ENCODE data around the gene LCP2.
A peak's percentile ranks its signal among the peaks of the same experiment; 100 is the strongest.

LCP2 gene

GRCh38 chr5:170315154-170315553 lies 17.6 kb upstream of the LCP2 start:
- no peak for DNase-seq (ENCODE audit: low read depth)

- no peak for DNase-seq (ENCODE audit: low read depth)
These were observed 17.0 kb upstream of the LCP2 start for GRCh38 chr5:170314541-170315095.

DNA sequence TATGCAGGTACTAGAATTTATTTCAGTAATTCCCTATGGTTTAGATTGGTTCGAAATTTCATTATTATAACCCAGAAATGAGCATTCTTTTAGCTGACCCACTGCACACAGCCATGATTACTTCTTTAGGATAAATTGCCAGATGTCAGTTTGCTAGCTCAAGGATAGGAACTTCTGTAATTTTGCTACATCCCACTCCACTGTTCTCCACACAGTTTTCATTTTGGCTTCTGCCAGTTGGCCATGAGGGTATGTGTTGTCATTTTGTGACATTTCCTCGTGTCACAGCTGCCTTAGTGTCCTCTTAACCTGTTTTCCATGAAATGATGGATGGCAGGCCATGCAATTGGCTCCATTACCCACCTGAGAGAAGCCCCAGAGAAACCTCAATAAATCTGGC lies 16.2 kb upstream of the LCP2 start:
- no peak for DNase-seq (ENCODE audit: low read depth)

- no peak for DNase-seq (ENCODE audit: low read depth)
These were observed 15.8 kb upstream of the LCP2 start for GRCh38 chr5:170313344-170313743.

GRCh38 chr5:170312666-170313065 lies 15.1 kb upstream of the LCP2 start:
- no peak for DNase-seq (ENCODE audit: low read depth)

DNA sequence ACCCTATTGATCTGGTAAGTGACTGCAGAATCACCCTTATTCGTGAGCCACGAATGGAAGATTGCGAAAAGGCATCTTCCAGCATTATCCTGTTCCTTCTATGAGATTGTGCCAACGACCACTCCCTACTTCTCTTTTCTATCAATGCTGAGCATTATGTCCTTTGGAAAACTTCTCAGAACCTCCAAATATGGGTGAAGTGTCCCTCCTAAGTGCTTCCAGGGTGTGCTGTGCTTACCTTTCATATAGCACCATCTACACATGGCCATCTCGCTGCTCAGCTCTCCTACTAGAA lies 14.7 kb upstream of the LCP2 start:
- DNase-seq (ENCODE audit: low read depth): no peak

DNA sequence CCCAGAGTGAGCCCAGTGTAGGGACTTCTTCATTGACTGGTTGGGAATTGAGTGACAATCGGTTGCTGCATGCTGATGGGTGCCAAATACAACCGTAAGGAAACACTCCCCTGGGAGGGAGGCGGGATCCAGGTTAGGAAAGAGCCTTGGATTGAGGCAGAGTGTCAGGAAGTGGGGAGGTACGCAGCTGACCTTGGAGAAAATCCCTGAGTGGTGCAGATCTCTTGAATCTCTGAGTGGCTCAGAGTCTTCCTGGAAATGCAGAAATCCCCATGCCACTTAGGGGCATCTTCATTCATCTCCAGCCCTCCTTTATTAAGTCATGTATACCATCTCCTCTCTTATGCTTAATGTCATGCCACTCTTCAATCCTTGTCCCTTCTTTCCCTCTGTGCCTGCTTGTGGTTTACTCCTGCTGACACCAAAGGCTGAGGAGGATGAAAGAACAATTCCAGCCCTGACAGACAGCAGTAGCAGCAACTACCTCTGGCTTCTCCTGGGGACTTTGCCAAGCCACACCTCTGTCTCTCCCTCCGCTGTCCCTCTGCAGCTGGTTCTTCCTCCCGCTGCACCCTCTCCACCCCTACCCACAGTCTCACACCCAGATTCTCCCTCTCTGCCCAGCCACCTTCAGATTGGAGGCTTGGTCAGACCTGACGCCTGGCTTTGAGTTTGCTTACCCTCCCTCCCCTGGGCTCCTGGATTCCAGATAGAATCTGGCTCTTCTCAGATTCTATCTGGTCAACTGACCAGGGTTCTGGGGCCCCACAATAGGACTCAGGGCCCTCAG lies 14.1 kb upstream of the LCP2 start:
- DNase-seq (ENCODE audit: low read depth): no peak

GRCh38 chr5:170310256-170310926 lies 12.8 kb upstream of the LCP2 start:
- no peak for DNase-seq (ENCODE audit: low read depth)

DNA sequence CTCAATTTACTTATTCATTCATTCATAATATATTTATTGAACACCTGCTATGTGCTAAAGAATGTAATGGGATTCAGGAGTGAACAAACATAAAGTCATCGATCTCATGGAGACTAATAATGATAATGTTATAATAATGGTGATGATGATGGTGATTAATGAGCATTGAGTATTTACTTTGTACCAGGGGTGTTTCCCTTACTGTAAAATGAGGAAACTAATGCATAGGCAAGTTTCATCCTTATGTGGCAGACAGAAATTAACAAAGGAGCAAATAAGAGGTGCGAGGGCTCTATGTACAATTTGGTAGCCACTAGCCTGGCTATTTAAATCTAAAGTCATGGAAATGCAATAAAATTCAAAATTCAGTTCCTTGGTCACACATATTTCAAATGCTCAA lies 11.1 kb upstream of the LCP2 start:
- DNase-seq (ENCODE audit: low read depth): no peak

DNA sequence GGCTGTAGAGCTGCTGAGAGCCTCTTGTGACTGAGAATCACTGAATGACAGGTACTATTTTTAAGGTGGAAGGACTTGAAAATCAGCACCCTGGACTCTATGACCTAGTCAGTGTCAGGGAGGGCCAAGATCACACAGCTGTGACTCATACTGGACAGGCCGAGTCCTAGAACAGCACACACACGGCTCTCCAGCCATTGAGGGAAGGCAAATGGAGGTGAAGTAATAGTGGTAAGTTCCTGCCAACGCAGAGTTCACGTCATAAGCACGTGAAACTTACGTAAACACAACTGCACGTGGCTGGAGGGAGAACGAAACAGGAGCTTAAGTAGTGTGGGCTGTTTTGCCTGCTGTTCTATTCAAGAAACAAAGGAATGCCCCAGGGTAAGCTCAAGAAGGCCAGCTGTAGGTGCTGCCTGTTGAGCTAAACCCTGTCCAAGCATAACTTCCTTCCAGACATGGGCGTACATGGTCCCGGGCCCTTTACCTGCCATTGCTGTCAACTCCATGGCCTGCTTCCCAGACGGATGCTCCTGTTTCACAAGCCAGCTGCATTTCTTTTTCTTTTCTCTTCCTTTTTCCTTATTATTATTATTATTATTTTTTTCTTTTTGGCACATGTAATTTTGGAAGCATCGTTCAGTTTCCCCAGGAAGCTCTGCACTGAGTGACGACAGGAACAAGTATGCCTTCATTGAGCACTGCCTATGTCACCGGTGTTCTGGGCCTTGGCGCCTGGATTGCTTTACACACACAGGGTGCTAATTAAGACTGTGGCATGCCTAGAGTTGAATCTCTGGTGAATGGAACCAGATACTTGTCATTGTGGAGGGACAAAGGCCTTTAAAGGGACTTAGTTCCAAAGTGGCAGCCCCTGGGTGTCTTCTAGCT lies 10.2 kb upstream of the LCP2 start:
- no peak for DNase-seq (ENCODE audit: low read depth)

DNA sequence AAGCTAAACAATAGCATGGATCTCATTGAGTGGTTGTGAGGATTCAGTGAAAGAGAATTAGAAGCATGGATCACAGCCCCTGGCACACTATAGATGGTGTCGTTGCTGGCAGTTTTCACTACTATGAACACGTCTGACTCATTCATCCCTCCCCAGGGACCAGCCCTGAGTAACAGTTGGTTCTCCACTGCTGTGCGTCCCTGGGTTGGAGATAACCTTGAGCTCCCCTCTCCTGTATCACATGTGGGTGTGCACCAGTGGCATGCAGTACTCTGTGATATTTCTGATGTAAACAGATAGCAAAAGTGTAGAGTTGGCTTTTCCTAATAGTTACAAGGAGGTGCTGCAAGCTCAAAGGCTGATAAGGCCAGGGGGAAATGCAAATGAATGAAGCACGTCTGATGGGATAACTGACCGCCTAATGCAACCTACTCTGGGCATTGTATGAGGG lies 8.8 kb upstream of the LCP2 start:
- DNase-seq (ENCODE audit: low read depth): peak; percentile 37

GRCh38 chr5:170305646-170306025 lies 8.1 kb upstream of the LCP2 start:
- DNase-seq (ENCODE audit: low read depth): no peak

- DNase-seq (ENCODE audit: low read depth): no peak
These were observed 7.6 kb upstream of the LCP2 start for GRCh38 chr5:170305016-170305645.

DNA sequence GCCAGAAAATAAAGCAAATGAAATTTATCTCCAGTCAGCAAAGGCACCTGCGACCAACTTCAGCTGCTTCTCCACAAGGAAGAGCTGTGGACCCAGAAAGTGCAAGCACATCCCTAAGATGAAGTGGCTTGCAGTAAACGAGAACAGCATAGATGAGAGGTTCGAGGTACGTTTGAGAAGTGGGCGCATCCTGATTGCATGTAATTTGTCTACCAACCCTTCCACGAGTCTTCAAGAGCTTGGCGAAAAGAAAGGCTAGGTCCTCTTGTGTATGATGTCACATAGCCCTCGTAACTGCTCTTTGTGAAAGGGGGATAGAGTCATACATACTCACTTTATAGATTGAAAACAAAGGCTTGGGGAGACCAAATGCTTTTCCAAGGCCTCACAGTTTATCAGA lies 6.0 kb upstream of the LCP2 start:
- no peak for DNase-seq (ENCODE audit: low read depth)

DNA sequence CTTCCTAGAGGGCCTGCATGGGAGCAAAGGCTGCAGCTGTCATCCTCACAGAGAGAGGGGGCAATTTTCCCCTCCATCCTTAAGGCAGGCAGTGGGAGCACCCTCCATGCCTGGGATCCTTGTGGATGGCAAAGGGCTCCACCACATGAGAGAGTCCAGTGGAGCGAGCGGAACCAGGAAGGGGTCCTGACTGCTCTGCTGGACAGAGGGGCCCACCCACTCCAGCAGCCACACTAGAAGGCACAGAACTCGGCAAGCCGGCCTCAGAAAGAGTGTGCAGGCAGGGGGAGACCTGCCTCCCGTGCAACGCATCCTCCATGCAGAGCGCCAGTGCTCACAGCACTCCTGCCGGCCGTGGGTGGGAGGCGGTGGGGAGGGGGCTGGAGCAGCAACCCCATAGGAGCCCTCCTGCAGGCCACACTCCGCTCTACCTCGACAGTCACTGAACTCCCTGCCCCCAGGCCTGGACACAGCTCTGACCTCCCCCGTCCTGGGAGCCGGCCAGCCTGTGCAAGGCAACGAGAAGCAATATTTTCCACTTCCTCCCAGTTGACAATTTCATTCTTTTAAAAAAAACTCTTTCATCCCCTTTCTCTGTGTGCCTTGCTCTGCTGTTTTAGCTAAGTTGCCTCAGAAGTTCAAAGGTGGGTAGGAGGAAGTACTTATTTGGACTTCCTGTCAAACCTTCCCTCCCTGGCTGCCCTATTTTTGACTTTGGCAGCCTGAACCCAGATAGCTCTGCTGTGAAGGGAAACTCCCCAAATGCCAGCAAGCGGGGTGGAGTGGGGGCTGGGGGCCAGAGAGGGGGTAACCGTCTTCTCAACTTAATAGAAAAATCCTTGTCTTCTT lies 5.3 kb upstream of the LCP2 start:
- DNase-seq (ENCODE audit: low read depth): no peak

- DNase-seq (ENCODE audit: low read depth): no peak
These were observed 4.5 kb upstream of the LCP2 start for GRCh38 chr5:170301981-170302652.

DNA sequence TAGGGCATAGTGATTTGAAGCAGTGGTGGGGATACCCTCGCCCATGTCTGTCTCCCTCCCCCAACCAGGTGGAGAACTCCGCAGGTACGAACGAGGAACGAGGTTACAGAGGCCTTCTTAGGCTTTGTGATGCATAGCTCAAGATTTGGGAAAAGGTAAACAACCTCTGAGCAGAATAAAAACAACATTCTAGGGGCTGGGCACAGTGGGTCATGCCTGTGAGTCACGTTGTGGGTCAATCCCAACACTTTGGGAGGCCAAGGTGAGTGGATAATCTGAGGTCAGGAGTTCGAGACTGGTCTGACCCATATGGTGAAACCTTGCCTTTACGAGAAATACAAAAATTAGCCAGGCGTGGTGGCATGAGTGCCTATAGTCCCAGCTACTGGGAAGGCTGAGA lies 3.6 kb upstream of the LCP2 start:
- DNase-seq (ENCODE audit: low read depth): no peak

GRCh38 chr5:170300361-170301013 lies 2.9 kb upstream of the LCP2 start:
- no peak for DNase-seq (ENCODE audit: low read depth)

DNA sequence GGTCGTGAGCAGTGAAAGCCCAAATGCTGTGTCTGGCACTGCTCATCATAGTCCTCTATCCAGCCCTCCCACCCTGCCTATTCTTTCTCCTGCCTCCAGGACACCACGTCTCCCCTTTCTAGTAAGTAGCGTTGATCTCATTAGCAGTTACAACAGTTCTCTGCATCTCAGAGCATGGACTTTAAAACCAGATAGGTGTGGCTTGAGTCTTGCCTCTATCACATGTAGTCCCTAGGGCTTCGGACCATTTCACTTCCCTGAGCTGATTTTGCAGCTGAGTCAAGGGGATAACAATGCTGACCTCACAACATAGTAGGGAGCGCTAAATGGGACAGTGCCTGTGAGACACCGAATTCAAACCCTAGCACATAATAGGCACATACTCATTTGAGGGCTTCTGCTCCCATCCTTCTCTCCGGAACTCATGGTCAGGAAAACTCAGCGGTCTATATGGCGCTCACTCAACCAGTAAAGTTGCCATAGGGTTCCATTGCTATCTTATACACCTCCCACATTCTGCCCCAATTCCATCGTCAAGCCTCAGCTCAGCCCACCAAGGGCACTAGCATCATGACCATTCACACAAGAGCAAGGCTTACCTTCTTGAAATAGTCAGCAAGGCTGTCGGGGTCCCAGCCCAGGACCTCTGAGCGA lies 515 bp downstream of the LCP2 start:
- no peak for DNase-seq (ENCODE audit: low read depth)

All from HS-5 (cell line).